ENCODE data around the gene SEC11A.

The SEC11A gene

DNA sequence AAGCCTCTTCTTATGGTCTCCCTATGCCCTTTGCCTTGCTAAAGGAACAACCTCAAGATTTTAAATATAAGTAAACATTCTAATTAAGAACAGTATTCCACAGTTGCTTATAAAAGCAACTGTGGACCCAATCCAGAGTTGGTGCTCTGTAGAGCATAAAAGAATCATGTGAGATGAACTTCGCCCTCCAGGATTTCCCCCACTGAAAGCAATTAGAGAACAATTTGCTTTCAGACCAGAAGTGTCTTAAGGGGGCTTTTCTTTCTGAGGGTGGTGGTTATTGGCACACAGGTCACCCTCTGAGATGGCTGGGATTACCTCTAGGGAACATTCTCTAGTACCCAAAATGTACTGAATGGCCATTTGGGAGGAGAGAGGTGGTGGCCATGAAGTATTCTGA, 43.1 kb upstream of the SEC11A start:
- no peak overlapping the region for H3K27ac ChIP-seq
- TF ChIP-seq, protein P1, sequence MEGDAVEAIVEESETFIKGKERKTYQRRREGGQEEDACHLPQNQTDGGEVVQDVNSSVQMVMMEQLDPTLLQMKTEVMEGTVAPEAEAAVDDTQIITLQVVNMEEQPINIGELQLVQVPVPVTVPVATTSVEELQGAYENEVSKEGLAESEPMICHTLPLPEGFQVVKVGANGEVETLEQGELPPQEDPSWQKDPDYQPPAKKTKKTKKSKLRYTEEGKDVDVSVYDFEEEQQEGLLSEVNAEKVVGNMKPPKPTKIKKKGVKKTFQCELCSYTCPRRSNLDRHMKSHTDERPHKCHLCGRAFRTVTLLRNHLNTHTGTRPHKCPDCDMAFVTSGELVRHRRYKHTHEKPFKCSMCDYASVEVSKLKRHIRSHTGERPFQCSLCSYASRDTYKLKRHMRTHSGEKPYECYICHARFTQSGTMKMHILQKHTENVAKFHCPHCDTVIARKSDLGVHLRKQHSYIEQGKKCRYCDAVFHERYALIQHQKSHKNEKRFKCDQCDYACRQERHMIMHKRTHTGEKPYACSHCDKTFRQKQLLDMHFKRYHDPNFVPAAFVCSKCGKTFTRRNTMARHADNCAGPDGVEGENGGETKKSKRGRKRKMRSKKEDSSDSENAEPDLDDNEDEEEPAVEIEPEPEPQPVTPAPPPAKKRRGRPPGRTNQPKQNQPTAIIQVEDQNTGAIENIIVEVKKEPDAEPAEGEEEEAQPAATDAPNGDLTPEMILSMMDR (conservative IDR thresholded peaks at IDR 0.05), result no peak

DNA sequence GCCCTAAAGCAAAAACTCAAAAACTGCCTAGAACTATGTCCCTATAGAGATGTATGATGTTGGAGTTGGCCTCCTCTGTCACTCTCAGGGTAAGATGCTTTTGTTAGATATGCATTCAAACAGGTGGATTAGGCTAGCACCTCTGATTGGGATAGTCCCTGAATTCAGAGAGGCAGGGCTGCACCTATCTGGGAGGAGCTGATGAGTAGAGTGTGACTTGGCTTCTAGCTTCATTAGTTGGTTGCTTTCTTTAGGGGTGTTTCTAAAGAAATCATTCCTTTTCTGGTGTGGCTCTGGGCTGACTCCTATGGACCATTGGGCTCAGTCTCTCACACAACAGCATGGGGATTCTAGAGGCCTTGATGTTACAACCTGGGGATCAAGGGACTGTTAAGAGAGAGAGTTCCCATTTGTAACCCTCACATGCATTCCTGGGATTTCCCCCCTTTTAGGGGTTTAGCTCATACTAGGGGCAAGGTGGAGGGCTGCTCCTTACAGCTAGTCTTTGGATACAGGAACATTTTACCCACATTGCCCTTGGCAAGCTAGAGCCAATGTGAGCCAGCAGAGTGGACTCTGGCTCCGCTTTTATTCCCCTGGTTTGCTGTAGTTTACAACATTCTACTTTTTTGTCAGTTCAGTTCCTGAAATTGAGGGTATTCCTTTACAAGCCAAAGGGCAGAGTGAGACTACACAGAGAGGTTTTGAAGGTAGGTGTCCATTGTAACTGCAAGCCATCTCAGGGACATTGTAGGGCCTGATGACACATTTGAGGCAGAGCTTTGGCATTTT, 40.0 kb upstream of the SEC11A start:
- TF ChIP-seq, protein P1 (conservative IDR thresholded peaks at IDR 0.05), result no peak
- no peak overlapping the region for H3K27ac ChIP-seq

DNA sequence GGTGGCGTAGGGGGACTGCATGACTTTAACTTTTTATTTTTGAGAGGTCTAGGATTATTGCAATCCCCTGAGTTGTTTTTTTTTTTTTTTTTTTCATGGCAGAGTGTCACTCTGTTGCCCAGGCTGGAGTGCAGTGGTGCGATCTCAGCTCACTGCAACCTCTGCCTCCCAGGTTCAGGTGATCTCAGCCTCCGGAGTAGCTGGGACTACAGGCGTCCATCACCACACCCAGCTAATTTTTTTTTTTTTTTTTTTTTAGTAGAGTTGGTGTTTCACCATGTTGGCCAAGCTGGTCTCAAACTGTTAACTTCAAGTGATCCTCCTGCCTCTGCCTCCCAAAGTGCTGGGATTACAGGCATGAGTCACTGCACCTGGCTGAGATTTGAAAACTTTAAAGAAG, 39.0 kb upstream of the SEC11A start:
- 0 out of 2 replicates have a peak overlapping the region, but pooled peaks have one; percentile 49 for H3K27ac ChIP-seq

DNA sequence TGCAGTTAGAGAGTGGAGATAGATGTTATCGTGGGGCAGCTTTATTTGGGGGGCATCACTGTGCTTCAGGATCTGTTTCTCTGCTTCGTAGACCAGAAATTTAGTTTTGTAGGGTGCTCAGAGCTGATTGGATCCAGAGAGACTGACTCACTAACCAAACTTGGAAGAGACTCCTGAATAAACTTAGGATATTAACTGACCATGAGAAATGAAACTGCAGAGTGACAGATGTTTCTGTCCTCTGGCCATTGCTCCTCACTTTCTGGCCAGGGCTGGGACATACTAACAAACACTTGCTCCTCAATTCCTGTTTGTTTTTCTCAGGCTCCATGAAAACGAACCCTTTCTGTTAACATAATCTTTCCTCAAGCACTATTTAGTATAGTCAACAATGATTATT, 36.8 kb upstream of the SEC11A start:
- H3K27ac ChIP-seq, result peak overlapping the region; percentile 49; the same call in 1 of the 2 replicates

DNA sequence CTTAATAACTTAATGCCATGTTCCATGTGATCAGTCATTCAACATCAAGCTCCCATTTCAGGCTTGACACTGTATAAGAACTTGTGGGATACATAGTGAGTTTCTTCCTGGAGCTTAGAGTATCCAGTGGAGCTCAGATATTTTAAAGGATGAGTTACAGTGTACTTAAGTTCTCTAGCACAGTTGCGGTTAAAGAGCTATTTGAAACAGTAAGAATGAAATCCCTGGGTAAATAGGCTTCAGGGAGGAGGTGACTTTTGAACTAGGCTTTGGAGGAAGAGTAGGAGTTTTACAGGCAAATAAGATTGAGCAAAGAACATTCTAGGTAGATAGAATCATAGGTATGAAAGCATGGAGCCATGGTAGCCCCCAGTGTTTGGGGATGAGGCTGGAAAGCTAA, 36.3 kb upstream of the SEC11A start:
- H3K27ac ChIP-seq, result no peak overlapping the region; the same call in 1 of the 2 replicates
- TF ChIP-seq, protein P1 (conservative IDR thresholded peaks at IDR 0.05), result no peak

More for the DNA sequence above, 36.8 kb upstream of the SEC11A start:
- TF ChIP-seq, protein P1 (conservative IDR thresholded peaks at IDR 0.05), result no peak

DNA sequence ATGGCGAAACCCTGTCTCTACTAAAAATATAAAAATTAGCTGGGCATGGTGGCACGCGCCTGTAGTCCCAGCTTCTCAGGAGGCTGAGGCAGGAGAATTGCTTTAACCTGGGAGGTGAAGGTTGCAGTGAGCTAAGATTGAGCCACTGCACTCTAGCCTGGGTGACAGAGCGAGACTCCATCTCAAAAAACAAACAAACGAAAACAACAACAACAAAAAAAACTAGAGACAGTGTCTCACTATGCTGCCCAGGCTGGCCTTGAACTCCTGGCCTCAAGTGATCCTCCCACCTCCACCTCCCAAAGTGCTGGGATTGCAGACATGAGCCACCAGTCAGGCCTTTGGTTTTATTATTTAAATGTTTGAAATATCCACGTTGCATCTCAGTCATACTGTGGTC, 35.8 kb upstream of the SEC11A start:
- H3K27ac ChIP-seq, result peak overlapping the region; percentile 98; the same call in 1 of the 2 replicates

DNA sequence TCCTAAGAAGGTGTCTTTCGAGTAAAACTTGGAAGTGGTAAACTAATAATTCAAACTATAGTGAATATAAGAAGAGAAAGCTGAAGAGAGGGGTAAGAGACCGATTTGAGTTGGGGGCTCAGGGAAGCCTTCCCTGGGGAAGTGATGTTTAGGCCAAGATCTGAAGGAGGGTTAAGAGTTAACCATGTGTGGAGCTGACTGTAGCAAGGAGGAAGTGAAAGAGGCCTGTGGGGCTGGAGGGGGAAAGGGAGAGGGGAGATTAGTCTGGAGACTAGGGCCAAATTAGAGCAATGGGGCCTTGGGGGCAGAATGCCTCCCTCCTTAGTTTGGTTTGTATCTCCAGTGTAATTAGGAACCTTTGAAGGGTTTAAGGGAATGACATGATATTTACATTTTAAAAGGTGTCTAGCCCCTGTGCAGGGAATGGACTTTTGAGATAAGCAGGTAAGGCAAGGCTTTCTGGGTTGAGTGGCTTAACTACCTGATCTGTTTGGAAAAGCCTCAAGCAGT, 34.7 kb upstream of the SEC11A start:
- TF ChIP-seq, protein P1 (conservative IDR thresholded peaks at IDR 0.05), result no peak
- H3K27ac ChIP-seq, result peak overlapping the region; percentile 98

DNA sequence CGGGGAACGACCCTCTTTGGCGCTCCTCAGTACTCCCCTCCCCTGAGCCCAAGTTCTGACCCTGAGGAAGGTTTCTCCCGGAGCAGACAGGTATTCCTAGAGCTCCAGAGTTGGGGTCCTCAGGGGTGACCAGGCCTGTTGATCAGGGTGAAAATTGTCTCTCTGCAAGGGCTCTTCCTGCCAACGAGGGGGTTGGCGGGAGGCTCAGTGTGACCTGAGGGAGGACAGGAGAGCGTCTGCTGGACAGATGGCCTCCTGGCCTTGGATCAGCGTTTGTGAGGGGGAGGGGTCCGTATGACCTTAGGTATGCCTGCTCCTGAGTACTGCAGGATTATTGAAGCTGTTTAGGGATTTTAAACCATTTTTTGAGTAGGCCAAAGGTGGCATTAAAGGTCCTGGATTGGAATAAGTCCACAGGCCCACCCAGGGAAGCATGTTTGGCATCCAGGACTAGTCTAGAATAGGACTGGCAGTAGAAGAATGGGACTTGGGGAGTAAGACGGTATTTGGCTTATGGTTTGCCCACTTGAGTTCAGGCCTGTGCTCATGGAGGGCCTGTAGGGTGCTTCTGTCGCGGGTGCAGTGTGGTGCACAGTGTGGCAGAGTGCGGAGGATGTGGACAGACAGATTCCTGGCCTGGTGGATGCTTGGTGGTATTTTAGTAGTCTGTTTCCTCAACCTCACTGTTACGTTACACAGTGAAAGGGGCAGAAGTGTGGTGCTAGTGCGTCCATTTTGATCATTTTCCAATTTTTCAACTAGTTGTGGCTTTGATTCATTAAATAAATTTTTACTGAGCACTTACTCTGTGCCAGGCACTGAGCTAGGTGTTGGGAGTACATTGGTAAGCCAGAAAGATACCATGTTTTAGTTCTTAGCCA, 33.4 kb upstream of the SEC11A start:
- TF ChIP-seq, protein P1 (conservative IDR thresholded peaks at IDR 0.05), result no peak
- H3K27ac ChIP-seq, result peak overlapping the region; percentile 98
